Stimulated activated CD8-positive, alpha-beta memory T cell treated with anti-CD3 and anti-CD28 coated beads, Interleukin-2, amount 100 ng/mL, for 1 hour (primary cell): ENCODE measurements around the gene MBNL1.

Experiments used
- DNase-seq, 2 donors: peaks; one replicate each; pipeline ENCODE4 v3.0.0-alpha.2; 2020; ENCODE audit warnings: low read depth in 2 of 2

MBNL1 gene, protein sequence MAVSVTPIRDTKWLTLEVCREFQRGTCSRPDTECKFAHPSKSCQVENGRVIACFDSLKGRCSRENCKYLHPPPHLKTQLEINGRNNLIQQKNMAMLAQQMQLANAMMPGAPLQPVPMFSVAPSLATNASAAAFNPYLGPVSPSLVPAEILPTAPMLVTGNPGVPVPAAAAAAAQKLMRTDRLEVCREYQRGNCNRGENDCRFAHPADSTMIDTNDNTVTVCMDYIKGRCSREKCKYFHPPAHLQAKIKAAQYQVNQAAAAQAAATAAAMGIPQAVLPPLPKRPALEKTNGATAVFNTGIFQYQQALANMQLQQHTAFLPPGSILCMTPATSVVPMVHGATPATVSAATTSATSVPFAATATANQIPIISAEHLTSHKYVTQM

DNA sequence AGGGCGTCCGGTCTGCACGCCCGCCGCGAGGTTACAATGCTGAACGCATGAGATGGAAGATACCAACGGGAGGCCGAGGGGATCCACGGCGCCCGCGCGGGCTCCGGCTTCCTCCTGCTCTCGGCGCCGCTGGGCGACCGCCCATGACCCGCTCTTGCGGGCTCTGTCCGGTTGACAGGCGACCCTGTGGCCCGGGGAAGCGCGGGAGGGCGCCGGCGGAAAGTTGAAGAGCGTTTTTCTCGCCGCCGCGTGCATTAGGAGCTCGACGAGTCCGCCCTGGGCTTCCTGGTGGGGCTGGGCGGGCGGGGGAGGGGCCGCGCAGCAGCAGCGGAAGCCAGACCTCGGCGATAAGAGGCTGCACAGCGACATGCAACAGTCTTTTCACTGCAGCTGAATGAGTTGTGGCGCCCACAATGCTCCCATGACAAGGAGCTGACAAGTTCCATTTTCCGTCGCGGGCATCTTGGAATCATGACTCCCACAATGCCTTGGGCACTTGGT, at the start of gene MBNL1:
TSS of gene MBNL1 (plus strand) at position 375 of the 501 bp plus-strand sequence. CDS start 31,265 bp downstream, outside the sequence.
- DNase-seq, result peak; percentile 68 to 69

DNA sequence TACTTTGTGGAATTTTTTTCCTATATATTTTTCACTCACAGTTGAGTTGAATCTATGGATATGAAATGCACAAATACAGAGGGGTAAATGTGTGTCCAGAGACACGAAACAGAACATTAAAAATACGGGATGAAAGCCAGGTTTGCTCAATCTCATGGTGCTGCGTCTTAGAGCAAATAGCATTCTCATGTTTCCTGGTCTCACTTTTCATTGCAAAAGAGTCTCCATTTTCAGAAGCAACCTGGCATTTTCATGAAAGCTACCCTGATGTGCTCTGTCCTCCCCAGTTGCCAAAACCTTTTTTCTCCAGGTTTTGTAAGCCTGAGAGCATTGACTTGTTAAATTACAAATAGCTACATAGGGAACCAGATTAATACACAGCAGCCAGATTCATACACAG, 49.5 kb upstream of the MBNL1 start:
- DNase-seq, result no peak

DNA sequence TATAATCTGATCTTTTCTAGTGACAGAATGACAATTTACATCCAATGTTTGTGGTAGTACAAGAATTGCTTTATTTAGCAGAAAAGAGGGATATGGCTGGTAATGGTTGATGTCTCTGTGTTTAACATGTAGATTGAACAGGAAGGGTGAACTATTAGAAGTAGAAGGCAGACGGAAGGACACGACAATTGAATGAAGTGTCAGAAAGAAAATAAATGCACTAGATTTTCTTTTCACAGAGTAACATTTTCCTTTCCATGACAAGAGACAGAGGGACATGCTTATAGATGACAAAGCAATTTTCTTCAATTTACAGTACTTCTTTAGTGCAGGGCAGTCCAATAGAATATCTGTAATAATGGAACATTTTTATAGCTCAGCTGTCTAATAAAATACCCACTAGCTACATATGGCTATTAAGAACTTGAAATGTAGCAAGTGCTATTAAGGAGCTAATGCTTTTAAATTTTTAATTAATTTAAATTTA, 48.9 kb upstream of the MBNL1 start:
- no peak for DNase-seq

DNA sequence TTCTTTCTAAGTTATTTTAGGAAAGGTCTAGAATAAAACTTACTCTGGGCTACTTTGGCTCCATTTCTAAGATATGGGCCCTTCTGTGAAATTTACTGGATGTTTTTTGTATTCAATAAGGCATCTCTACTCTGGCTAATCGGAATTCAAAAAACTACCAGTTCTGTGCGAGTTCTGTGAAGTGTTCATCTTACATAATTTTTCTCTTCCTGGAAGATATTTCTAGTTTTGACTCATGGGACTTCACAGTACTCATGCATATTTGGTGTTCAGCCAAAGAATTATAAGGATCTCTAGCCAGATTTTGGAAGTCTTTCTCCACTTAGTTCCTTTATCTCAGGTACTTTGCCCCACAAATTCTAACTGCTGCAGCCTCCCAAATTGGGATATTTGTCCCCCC, 46.4 kb upstream of the MBNL1 start:
- no peak for DNase-seq

DNA sequence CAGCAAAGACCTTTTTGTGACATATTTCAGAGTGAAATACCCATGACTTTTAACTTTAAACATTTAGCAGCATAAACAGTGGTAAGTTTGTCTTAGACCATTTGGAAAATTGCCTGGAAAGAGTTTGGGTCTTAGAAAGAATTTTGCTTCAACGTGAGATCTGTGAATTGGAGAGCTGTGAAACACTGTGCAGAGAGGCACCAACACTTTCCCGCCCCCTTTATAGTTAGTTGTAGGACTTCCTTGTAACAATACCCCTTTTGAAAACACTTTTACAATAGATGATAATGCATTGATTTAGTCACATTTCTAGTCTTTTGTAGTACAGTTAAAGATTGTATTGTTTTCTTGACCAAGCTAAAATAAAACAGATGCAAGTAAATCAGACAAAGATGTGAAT, 43.5 kb upstream of the MBNL1 start:
- no peak for DNase-seq

DNA sequence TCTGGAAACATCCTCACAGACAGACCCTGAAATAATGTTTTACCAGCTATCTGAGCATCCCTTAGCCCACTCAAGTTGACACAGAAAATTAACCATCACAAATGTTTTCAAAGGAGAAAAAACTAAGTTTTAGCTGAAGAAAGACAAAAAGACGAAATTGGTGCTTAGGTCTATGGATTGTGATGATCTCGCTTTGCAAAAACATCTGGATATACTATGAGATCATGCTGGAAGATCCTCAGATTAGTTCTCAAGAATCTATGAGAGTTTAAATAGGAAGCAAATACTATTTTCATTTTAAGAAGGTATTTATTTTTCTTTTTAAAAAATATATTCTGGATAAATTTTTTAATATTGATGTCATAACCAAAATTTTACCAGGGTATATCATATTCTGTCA, 42.6 kb upstream of the MBNL1 start:
- DNase-seq, result no peak

DNA sequence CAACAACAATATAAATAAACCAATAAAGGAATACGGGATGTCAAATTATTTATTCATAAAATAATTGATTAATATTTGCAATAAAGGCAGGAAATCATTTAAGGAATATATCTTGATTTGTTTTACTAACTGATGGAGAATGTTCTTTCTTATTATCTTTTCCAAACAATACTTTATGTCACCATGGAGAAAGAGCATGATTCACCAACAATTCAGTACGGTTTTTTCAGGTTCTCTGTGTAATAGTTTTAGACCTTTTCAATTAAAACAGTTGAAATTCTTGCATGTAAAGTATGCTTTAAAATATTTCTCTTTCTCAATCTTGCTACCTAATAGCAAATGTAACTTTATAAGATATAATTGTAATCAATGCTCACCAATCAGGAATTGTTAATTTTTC, 41.7 kb upstream of the MBNL1 start:
- no peak for DNase-seq

DNA sequence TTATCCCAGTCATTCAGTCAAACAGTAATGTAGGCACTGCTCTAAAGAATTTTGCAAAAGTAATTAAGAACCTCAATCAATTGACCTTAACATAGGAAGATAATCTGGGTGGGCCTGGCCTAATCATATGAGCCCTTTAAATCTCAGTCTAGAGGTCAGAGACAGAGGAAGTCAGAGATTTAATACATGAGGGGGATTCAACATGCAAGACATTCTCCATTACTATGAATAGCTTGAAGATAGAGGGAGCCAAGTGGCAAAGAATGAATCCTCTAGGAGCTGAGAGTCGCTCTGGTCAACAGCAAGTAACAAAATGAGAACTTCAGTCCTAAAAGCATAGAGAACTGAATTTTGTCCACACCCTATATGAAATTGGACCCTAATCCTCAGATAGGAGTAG, 39.0 kb upstream of the MBNL1 start:
- DNase-seq, result no peak

DNA sequence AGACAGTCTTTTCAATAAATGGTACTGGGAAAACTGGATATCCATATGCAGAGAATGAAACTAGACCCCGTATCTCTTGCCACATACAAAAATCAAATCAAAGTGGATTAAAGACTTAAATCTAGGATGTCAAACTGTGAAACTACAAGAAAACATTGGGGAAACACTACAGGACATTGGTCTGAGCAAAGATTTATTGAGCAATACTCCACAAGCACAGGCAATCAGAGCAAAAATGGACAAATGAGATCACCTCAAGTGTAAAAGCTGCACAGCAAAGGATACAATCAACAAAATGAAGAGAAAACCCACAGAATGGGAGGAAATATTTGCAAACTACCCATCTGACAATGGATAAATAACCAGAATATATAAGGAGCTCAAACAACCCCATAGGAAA, 38.4 kb upstream of the MBNL1 start:
- DNase-seq, result no peak

DNA sequence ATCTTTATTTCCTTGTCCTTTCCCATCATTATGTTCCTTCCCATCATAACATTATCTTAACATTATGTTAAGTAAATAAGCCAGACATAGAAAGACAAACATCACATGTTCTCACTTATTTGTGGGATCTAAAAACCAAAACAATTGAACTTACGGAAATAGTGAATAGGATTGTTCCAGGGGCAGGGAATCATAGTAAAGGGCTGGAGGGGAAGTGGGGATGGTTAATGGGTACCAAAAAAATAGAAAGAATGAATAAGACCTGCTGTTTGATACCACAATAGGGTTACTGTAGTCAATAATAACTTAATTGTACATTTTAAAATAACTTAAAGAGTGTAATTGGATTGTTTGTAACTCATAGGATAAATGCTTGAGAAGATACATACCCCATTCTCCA, 36.7 kb upstream of the MBNL1 start:
- DNase-seq, result no peak

DNA sequence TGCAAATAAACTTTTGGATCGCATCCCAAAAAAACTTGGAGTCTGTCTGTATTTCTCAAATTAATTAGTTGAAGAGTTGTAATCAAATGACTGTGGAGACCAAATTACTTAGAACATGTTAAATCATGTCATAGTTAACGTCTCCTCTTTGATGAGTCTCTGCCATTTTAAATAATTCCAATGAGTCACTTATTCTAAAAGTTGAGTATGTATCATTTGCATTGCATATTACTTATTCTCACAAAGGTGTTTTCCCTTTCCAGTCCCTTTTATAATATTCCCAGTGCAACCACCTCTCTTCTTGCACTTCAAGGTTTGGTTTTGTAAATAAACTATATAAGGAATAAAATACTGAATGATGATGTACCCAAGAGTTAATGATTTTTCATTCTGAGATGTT, 36.0 kb upstream of the MBNL1 start:
- DNase-seq, result no peak

DNA sequence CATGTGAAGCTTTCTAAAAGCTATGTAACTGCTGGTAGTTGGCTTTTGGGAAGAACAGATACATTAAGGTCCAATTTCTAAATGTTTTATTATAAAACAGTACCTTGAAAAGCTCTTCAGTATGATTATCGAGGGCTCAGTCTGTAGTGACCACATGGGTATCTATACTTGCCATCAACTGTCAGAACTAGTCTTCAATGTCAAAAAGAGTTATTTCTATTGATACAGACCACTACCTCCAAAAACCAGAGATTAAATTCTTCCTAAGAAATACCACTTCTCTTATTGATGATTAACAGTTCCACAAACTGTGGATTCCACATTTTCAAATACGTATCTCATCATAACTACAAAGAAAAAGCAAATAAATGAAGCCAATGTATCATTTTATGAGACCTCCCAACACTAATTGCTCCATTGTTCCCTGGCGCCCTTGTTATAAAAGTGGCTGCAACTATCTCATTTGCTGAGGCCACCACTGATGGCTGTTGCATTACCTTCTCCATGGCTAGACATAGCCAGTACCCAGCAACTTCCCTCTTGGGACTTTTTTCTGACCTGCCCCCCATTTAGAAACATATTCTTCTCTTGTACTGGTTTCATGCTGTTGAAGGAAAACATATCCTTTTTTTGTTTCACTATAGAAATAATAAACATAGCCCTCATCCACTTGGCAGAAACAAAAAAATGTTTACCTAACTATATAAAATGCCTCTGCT, 33.9 kb upstream of the MBNL1 start:
- no peak for DNase-seq

DNA sequence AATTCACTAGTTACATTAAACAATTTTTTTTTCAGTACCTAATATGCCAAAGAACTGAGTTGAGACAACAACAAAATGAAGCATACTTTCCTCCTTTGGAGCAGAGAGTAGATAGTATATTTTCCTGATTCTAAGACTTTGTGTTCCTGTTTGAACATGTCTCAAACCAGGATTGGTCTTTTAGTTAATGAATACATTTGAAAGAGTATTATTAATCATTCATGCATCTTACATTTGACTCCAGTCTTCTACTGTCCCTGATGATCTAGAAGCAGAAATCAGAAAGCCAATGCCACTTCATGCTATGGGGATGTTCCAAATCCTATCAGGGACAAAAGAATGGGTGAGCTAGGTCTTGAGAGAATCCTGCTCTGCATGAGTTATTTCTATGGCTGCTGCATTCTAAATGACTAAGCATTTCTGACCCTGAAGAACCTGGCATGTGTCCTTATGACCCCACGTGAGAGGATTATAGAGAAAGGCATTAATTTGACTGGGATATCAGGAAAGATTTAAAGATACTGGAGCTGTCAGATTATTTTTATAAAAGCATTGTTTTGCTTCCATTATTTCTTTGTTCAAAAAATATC, 32.9 kb upstream of the MBNL1 start:
- DNase-seq, result no peak

DNA sequence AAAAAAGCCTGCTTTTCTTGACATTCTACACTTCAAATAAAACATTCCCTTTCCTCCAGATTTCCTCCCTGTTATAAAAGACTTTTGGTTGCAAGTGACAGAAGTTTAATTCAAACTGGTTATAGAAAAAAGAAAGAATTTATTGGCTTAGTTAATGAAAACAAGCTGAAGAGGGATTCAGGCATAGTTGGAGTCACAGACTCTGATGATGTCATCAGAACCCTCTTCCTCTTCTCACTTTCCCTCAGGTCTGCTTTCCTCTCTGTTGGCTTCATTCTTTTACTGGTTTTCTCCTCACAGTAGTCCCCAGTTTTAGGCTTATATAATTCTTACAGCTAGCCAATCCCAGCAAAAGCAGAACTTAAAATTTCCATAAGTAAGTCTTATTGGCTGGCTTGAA, 32.0 kb upstream of the MBNL1 start:
- DNase-seq, result no peak

DNA sequence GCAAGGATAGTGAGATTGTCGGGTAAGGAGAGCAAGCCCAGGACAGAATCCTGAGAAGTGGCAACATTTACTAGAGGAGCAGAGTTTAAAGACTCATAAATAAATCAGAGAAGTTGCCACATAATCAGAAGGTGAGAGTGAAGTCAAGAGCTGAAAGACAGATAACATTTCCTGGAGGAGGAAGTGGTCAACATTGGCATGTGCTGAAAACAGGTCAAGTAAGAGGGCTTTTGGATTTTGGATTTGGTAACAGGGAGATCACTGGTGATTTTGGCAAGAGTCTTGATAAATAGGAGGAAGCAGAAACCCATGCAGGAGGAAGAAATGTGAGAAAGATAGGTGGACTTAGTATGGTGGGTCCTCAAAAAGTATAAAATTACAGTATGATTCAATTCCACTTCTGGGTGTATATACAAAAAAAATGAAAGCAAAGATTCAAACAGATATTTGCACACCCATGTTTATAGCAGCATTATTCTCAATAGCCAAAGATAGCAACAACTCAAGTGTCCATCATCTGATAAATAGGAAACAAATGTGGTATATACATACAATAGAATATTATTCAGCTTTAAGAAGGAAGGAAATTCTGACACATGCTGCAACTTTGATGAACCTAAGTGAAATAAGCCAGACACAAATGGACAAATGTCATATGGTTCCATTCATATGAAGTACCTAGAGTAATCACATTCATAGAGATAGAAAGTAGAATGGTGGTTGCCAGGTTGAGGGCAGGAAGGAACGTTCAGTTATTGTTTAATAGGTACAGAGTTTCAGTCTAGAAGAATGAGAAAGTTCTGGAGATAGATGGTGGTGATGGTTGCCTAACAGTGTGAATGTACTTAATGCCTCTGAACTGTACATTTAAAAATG, 27.3 kb upstream of the MBNL1 start:
- no peak for DNase-seq

DNA sequence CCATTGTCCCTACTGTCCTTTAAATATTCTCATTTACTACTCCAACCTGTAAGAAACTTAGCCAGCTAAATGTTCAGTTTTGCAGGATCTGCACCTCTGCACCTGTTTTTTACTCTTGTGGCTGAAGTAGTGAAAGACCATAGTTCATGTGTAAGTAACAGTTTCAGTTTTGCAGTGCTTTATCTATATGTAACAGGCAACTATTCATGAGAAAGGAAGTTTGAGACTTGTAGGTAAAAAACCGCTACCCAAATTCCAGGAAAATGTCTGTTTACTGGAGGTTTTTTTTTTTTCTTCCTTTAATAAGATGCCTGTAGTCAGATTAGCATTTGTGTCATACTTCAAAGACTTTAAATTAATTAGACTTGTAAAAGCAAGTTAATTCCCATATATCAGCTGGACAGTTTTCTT, 25.4 kb upstream of the MBNL1 start:
- DNase-seq, result no peak

DNA sequence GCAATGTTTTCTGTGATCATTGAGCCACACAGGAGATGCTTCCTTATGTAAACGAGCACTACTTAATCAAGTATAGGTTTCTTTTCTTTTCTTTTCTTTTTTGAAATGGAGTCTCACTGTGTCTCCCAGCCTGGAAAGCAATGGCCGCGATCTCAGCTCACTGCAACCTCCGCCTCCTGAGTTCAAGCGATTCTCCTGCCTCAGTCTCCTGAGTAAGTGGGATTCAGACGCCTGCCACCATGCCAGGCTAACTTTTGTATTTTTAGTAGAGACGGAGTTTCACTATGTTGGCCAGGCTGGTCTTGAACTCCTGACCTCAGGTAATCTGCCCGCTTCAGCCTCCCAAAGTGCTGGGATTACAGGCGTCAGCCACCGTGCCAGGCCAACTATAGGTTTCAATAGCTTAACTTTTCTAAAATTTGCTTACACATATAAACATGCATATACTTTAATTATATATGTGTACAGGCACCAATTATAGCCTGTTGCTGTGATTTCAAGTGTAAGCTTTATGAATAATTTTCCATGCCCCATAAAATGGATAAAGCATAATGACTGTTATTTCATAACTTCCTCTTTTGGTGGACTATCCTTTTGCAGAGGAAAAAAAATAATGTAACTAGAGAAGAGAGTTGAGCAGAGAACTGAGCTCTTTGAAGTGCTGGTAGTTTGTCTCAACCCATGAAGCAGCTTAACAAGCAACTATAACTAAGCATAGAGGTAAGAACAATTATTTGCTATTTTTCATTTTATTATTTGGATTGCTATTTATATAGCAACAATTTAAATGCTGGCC, 24.8 kb upstream of the MBNL1 start:
- no peak for DNase-seq

DNA sequence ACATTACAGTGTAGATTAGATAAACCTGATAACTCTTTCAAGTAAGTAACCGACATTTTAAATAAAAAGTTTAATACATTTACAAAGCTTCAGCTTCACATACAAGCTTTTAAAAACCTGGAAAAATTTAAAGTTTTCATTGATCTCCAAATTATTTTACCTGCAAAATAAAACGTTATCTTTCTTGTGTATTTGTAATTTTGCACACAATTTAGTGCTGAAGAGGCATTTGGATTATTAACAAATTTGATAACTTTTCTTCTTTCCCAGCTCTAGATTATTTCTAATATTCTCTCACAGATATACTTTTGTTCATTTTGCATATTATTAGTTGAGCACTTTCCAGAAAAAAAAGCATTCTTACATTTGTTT, 24.2 kb upstream of the MBNL1 start:
- no peak for DNase-seq

DNA sequence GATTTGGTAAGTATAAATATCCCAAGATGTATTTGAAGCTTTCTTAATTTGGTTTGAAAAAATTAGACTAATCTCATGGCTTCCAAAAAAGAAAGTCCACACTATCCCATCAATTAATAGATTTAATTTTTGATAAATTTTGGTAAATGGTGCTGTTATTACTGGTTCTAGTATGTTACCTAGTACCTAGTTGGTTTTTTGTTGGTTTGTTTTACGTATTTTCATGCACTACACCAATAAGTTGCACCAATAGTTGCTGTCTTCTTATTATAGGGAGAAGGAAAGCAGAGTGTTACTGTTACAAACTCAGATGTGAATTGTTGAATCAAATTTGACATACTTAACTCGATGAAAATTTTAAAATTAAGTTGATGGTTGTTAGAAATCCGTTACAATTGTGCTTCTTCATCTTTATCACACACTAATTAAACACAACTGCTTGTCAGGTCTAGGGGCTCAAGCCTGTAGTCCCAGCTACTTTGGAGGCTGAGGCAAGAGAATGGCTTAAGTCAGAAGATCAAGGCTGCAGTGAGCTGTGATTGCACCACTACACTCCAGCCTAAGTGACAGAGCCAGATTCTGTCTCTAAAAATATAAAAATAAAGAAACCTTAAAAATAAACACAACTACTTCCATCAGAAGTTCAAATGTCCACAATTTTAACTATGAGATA, 23.1 kb upstream of the MBNL1 start:
- no peak for DNase-seq

DNA sequence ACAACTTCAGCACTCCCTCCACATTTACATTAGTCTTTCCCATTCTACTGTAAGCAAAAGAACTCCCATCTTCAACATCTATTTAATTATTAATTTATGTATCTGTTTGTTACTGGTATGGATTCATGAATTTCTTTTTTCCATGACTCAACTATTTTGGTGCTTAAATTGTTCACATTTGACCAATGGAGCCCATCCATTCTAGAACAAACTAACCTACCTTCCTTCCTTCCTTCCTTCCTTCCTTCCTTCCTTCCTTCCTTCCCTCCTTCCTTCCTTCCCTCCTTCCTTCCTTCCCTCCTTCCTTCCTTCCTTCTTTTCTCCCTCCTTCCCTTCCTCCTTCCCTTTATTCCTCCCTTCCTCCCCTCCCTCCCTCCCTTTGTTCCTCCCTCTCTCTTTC, 16.8 kb upstream of the MBNL1 start:
- no peak for DNase-seq
